GM18909 (cell line): ENCODE measurements around the gene HMGCS2.

ENCODE experiments used
- ATAC-seq: cut with Tn5 transposase; IDR thresholded peaks from one replicate; pipeline ENCODE4 v1.9.1; 2021; ENCODE audit warnings: mild to moderate bottlenecking; ENCODE audit not compliant: unreplicated experiment, poor library complexity

The HMGCS2 gene

GRCh38 chr1:119768778-119769177 lies at the start of gene HMGCS2:
Gene HMGCS2, minus strand, starts transcription at chr1:119768905. Its CDS starts 61 bp downstream, at chr1:119768844.
- no peak for ATAC-seq

- no peak for ATAC-seq
Measured at GRCh38 chr1:119818181-119818580, 49.5 kb upstream of the HMGCS2 start.

- ATAC-seq: no peak
Measured at GRCh38 chr1:119816407-119816806, 47.7 kb upstream of the HMGCS2 start.

- no peak for ATAC-seq
Measured at GRCh38 chr1:119815928-119816327, 47.2 kb upstream of the HMGCS2 start.

- no peak for ATAC-seq
Measured at GRCh38 chr1:119815361-119815760, 46.7 kb upstream of the HMGCS2 start.

GRCh38 chr1:119814288-119814687 lies 45.6 kb upstream of the HMGCS2 start:
- ATAC-seq: no peak

- ATAC-seq: no peak
Measured at GRCh38 chr1:119811985-119812557, 43.4 kb upstream of the HMGCS2 start.

GRCh38 chr1:119811387-119811786 lies 42.7 kb upstream of the HMGCS2 start, which contains the start of gene REG4:
Gene REG4, minus strand, starts transcription at chr1:119811460. Its CDS starts 2,691 bp downstream, at chr1:119808769.
- no peak for ATAC-seq

GRCh38 chr1:119808972-119809550 lies 40.4 kb upstream of the HMGCS2 start:
- peak; percentile 81 for ATAC-seq

- no peak for ATAC-seq
Measured at GRCh38 chr1:119808491-119808890, 39.8 kb upstream of the HMGCS2 start.

- no peak for ATAC-seq
Measured at GRCh38 chr1:119806489-119806888, 37.8 kb upstream of the HMGCS2 start.

- ATAC-seq: no peak
Measured at GRCh38 chr1:119805746-119806145, 37.0 kb upstream of the HMGCS2 start.

- ATAC-seq: no peak
Measured at GRCh38 chr1:119805247-119805646, 36.5 kb upstream of the HMGCS2 start.

- no peak for ATAC-seq
Measured at GRCh38 chr1:119799599-119800177, 31.0 kb upstream of the HMGCS2 start.

- ATAC-seq: no peak
Measured at GRCh38 chr1:119799003-119799402, 30.3 kb upstream of the HMGCS2 start.

- no peak for ATAC-seq
Measured at GRCh38 chr1:119797606-119798005, 28.9 kb upstream of the HMGCS2 start.

- ATAC-seq: no peak
Measured at GRCh38 chr1:119797162-119797561, 28.5 kb upstream of the HMGCS2 start.

GRCh38 chr1:119795261-119796200 lies 26.8 kb upstream of the HMGCS2 start:
- no peak for ATAC-seq

GRCh38 chr1:119794876-119795240 lies 26.2 kb upstream of the HMGCS2 start:
- no peak for ATAC-seq

GRCh38 chr1:119794230-119794875 lies 25.6 kb upstream of the HMGCS2 start:
- no peak for ATAC-seq
